MG63 (cell line): ENCODE data around the gene RAD1. TPM values are rescaled to one million over a fixed set of nuclear protein-coding genes. Genes with fewer than 3 reads are reported as not detected.

Source experiments
- total RNA-seq: library from RNA; depleted of rRNA; stranded (reverse); fragments of >200 nt; shearing (Covaris generic); gene quantifications from 2 replicates; pipeline ENCODE4 v1.2.3, GENCODE V29; 2014; ENCODE audit warnings: low replicate concordance; rRNA removed

Gene RAD1
- total RNA-seq, 1 experiment from 2014 or later, result 36.2 TPM

Other genes starting within 250 kb of the RAD1 start
- not detected in 2 replicates for gene TTC23L, start 76.3 kb downstream of the RAD1 start, total RNA-seq
- gene BRIX1, start 207 bp upstream of the RAD1 start, total RNA-seq, result 80.9 and 83.9 TPM in 2 replicates
- 17.5 and 26.9 TPM in 2 replicates for gene DNAJC21, start 14.1 kb upstream of the RAD1 start, total RNA-seq
- gene AGXT2, start 132.4 kb upstream of the RAD1 start, total RNA-seq, result not detected in 2 replicates